Stomach (tissue), 9 donors: ENCODE data around the gene LRRC4C. TPM values are rescaled to one million over a fixed set of nuclear protein-coding genes. Genes with fewer than 3 reads are reported as not detected.

Experiments used
- DNase-seq, 2 donors: peaks; one replicate each; pipeline versions ENCODE4 v3.0.0 to v3.0.0-alpha.2; 2013 to 2019
- H3K27ac ChIP-seq, 5 donors: fragments of 200-600 bp in 4 of 5; sonication (generic) in 4 of 5; one replicate each; pipeline ENCODE4 v1.5.1; 2013 to 2019; ENCODE audit warnings: mild to moderate bottlenecking in 1 of 5, moderate library complexity in 1 of 5
- H3K27me3 ChIP-seq, 3 donors: fragments of 200-600 bp; sonication (generic); one replicate each; pipeline ENCODE4 v1.5.1; 2017 to 2019; ENCODE audit warnings: mixed run types in 1 of 3
- H3K36me3 ChIP-seq, 4 donors: fragments of 200-600 bp; sonication (generic); 1 replicate in 3 of 4; 2 replicates in 1 of 4; pipeline ENCODE4 v1.5.1; 2016 to 2019
- H3K4me1 ChIP-seq, 4 donors: fragments of 200-600 bp; sonication (generic); one replicate each; pipeline ENCODE4 v1.5.1; 2016 to 2019
- H3K4me3 ChIP-seq, 4 donors: fragments of 200-600 bp; sonication (generic) in 3 of 4; one replicate each; pipeline ENCODE4 v1.5.1; 2016 to 2019; ENCODE audit warnings: mild to moderate bottlenecking in 1 of 4
- H3K9me3 ChIP-seq, 4 donors: fragments of 200-600 bp; sonication (generic); one replicate each; pipeline ENCODE4 v1.5.1; 2016 to 2019
- EP300 ChIP-seq: sonication (generic); formaldehyde crosslinking; IDR thresholded peaks from one replicate; pipeline ENCODE4 v1.6.1; 2017; ENCODE audit warnings: antibody characterized with exemption
- POLR2A ChIP-seq, 4 donors: fragments of 450-650 bp; IDR thresholded peaks; one replicate each; pipeline ENCODE4 v1.6.1; 2016; ENCODE audit warnings: antibody characterized with exemption in 4 of 4, control low read depth in 2 of 4, mild to moderate bottlenecking in 1 of 4, moderate library complexity in 1 of 4
- POLR2AphosphoS5 ChIP-seq, 3 donors: sonication (generic); formaldehyde crosslinking; IDR thresholded peaks; one replicate each; pipeline ENCODE4 v1.6.1; 2016; ENCODE audit warnings: antibody characterized with exemption in 3 of 3
- WGBS, 5 donors: extraction: QIAGEN DNeasy Blood & Tissue Kit in 3 of 5; methylation state at CpG; one replicate each; pipeline versions ENCODE4 v1.1.5 to v1.1.7; 2013 to 2018; 5-methylcytosine and 5-hydroxymethylcytosine counted together
- intact Hi-C: fragments of 100-400 bp; cut with DNase I; formaldehyde crosslinking; loops from one replicate; pipeline ENCODE4 v1.15.1; 2023; ENCODE audit warnings: low total_unique reads
- polyA plus RNA-seq, 3 donors: library from polyadenylated mRNA; stranded (reverse); fragments of 200-250 nt; gene quantifications; one replicate each; pipeline ENCODE4 v1.2.3, GENCODE V29; 2013
- total RNA-seq, 5 donors: library from RNA; depleted of rRNA; stranded (reverse); fragments of >200 nt; gene quantifications; one replicate each; pipeline versions ENCODE4 v1.1.0 to v1.2.3, GENCODE V29; 2014 to 2016
- TF ChIP-seq, protein P1 (sequence below), 7 experiments: fragments of 450-650 bp in 4 of 7; fragments of 200-600 bp in 3 of 7; sonication (generic) in 3 of 7; IDR thresholded peaks; one replicate each; pipeline ENCODE4 v1.5.1; 2016 to 2019; ENCODE audit warnings: antibody characterized with exemption in 7 of 7, control low read depth in 2 of 7, mild to moderate bottlenecking in 1 of 7
- donor health status: healthy with polysubstance abuse.
- donor health status: Bipolar disorder and iron deficiency.
- donor health status: healthy.

The LRRC4C gene
- total and polyA plus RNA-seq, 8 donors: 0.31 to 3.3 (median 0.45) TPM; not detected in 4

GRCh38 chr11:41328324-41328723, 131.1 kb downstream of the LRRC4C start:
- H3K27ac ChIP-seq: no peak overlapping the region
- 29 to 64% (median 48%) methylated on average over 4 of the region's 4 CpGs for WGBS, 5 donors
- no peak for TF ChIP-seq POLR2A (IDR thresholded peaks at IDR 0.05)
- TF ChIP-seq, protein P1, sequence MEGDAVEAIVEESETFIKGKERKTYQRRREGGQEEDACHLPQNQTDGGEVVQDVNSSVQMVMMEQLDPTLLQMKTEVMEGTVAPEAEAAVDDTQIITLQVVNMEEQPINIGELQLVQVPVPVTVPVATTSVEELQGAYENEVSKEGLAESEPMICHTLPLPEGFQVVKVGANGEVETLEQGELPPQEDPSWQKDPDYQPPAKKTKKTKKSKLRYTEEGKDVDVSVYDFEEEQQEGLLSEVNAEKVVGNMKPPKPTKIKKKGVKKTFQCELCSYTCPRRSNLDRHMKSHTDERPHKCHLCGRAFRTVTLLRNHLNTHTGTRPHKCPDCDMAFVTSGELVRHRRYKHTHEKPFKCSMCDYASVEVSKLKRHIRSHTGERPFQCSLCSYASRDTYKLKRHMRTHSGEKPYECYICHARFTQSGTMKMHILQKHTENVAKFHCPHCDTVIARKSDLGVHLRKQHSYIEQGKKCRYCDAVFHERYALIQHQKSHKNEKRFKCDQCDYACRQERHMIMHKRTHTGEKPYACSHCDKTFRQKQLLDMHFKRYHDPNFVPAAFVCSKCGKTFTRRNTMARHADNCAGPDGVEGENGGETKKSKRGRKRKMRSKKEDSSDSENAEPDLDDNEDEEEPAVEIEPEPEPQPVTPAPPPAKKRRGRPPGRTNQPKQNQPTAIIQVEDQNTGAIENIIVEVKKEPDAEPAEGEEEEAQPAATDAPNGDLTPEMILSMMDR (IDR thresholded peaks at IDR 0.05): no peak
- TF ChIP-seq POLR2AphosphoS5 (IDR thresholded peaks at IDR 0.05): no peak
- no peak for TF ChIP-seq EP300
- no peaks in the 10 kb centered on the region for H3K36me3 ChIP-seq
- no peaks in the 10 kb centered on the region for H3K9me3 ChIP-seq
- H3K4me3 ChIP-seq: no peak overlapping the region
- no peak for DNase-seq
- no peaks in the 10 kb centered on the region for H3K4me1 ChIP-seq
- intact Hi-C loops: no loop called here
- H3K27me3 ChIP-seq: no peaks in the 10 kb centered on the region

DNA sequence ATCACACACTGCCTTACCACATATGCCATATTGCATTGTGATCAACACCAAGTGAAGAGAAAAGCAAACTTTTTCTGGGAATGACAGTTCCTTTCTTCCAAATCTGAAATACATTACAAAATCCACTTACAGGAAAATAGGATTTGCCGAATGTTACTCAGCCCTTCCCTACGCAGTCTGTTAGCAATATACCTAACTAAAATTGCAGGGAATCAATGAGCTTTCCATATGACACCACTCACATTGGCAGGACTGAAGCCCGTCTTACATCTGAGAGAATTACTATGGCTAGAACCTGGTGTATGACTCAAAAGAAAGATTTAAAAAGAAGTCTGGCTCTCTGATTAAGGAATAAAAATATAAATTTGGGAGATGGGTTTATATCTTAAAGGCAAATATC, 136.0 kb downstream of the LRRC4C start:
- TF ChIP-seq, protein P1 (IDR thresholded peaks at IDR 0.05): no peak
- no peak for TF ChIP-seq POLR2AphosphoS5 (IDR thresholded peaks at IDR 0.05)
- no peak for TF ChIP-seq EP300
- TF ChIP-seq POLR2A (IDR thresholded peaks at IDR 0.05): no peak
- no peaks in the 10 kb centered on the region for H3K4me1 ChIP-seq
- intact Hi-C loops: no loop called here
- no peak for DNase-seq
- H3K27me3 ChIP-seq: no peaks in the 10 kb centered on the region
- H3K4me3 ChIP-seq: no peak overlapping the region
- H3K27ac ChIP-seq: no peak overlapping the region
- no peaks in the 10 kb centered on the region for H3K36me3 ChIP-seq
- no peaks in the 10 kb centered on the region for H3K9me3 ChIP-seq
- WGBS, 5 donors: 90 to 94% (median 92%) methylated on average over 3 of the region's 3 CpGs

DNA sequence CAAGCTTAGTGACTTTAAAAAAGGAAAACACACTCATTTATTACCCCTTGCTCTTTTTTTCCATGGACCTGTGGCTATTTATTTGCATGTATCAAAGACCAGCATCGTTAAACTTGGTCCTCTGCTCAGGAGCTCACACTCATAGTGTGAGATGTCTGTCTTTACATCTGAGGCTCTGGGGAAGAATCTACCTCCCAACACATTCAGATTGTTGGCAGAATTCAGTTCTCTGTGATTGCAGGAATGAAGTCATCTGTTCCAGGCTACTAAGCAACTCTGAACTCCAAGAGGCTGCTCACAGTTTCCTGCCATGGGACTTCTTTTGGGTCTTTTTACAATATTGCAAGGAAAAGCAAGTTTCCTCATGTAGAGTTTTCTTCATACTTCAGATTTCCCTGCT, 138.8 kb downstream of the LRRC4C start:
- H3K36me3 ChIP-seq: no peaks in the 10 kb centered on the region
- intact Hi-C loops: no loop called here
- WGBS, 5 donors: 67 to 80% (median 75%) methylated on average over 1 of the region's 1 CpG
- no peaks in the 10 kb centered on the region for H3K4me1 ChIP-seq
- TF ChIP-seq POLR2AphosphoS5 (IDR thresholded peaks at IDR 0.05) (no peak), EP300 (no peak), POLR2A (IDR thresholded peaks at IDR 0.05) (no peak)
- TF ChIP-seq, protein P1 (IDR thresholded peaks at IDR 0.05): no peak
- H3K9me3 ChIP-seq: no peaks in the 10 kb centered on the region
- DNase-seq: no peak
- no peaks in the 10 kb centered on the region for H3K27me3 ChIP-seq
- no peak overlapping the region for H3K4me3 ChIP-seq
- no peak overlapping the region for H3K27ac ChIP-seq

DNA sequence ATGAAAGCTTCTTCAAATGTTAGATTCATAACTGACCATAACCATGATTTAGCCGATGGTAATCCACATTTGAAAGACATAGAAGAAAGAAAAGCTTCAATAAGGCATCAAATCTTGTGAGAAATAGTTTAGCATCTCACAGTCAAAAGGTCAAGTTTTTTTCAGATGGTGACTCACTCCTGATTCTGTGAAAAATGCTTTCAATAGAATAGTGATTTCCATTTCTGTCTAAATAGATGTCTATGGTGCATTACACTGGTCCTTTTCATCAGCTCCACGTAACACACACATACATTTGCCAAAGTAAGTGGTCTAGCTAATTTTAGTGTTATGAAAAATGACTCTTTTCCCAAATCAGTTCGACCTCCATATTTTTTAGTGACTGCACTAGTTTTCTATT, 139.2 kb downstream of the LRRC4C start:
- WGBS, 5 donors: 47 to 65% (median 58%) methylated on average over 3 of the region's 3 CpGs
- TF ChIP-seq POLR2AphosphoS5 (IDR thresholded peaks at IDR 0.05) (no peak), EP300 (no peak), POLR2A (IDR thresholded peaks at IDR 0.05) (no peak)
- TF ChIP-seq, protein P1 (IDR thresholded peaks at IDR 0.05): no peak
- Histone ChIP-seq H3K4me1 (no peaks in the 10 kb centered on the region), H3K27ac (no peak overlapping the region), H3K9me3 (no peaks in the 10 kb centered on the region), H3K36me3 (no peaks in the 10 kb centered on the region), H3K27me3 (no peaks in the 10 kb centered on the region), H3K4me3 (no peak overlapping the region)
- DNase-seq: no peak
- intact Hi-C loops: no loop called here
